Mucosa of rectum (tissue), 2 donors: ENCODE results near the gene SEZ6L.

Experiments
- H3K27ac ChIP-seq, 2 donors: one replicate each; pipeline ENCODE4 v1.7.0; 2013; ENCODE audit warnings: inconsistent platforms in 2 of 2, low read depth in 2 of 2, low read length in 2 of 2
- H3K27me3 ChIP-seq, 2 donors: one replicate each; pipeline ENCODE4 v1.7.0; 2013; ENCODE audit warnings: low read length in 2 of 2; ENCODE audit not compliant: control insufficient read depth in 2 of 2, insufficient read depth in 2 of 2
- H3K36me3 ChIP-seq, 2 donors: one replicate each; pipeline ENCODE4 v1.7.0; 2013; ENCODE audit warnings: low read length in 2 of 2; ENCODE audit not compliant: control insufficient read depth in 2 of 2, insufficient read depth in 2 of 2
- H3K4me1 ChIP-seq, 2 donors: one replicate each; pipeline ENCODE4 v1.7.0; 2013; ENCODE audit warnings: low read length in 2 of 2, mild to moderate bottlenecking in 1 of 2; ENCODE audit not compliant: control insufficient read depth in 2 of 2, insufficient read depth in 2 of 2
- H3K4me3 ChIP-seq, 2 donors: one replicate each; pipeline ENCODE4 v1.7.0; 2013; ENCODE audit warnings: low read length in 2 of 2
- H3K9ac ChIP-seq, 2 donors: one replicate each; pipeline ENCODE4 v1.7.0; 2013; ENCODE audit warnings: low read length in 2 of 2, low read depth in 1 of 2, mild to moderate bottlenecking in 1 of 2
- H3K9me3 ChIP-seq, 2 donors: one replicate each; pipeline ENCODE4 v1.7.0; 2013; ENCODE audit warnings: low read length in 2 of 2; ENCODE audit not compliant: control insufficient read depth in 2 of 2
- donor health status: healthy.
- donor health status: Normal muscosa, but diverticular disease.

The SEZ6L gene

GRCh38 chr22:26336773-26337172 lies 167.5 kb downstream of the SEZ6L start:
- Histone ChIP-seq H3K27me3 (peaks cover 8 to 14% of the 10 kb centered on the region in 2 donors), H3K4me3 (no peak overlapping the region), H3K27ac (no peak overlapping the region), H3K36me3 (no peaks in the 10 kb centered on the region), H3K9ac (no peak overlapping the region), H3K9me3 (no peaks in the 10 kb centered on the region), H3K4me1 (no peaks in the 10 kb centered on the region)

- no peaks in the 10 kb centered on the region for H3K9me3 ChIP-seq
- H3K27ac ChIP-seq, result no peak overlapping the region
- no peak overlapping the region for H3K4me3 ChIP-seq
- H3K27me3 ChIP-seq, result peaks cover 3 to 4% of the 10 kb centered on the region in 2 donors
- H3K36me3 ChIP-seq, result no peaks in the 10 kb centered on the region
- no peaks in the 10 kb centered on the region for H3K4me1 ChIP-seq
- no peak overlapping the region for H3K9ac ChIP-seq
These were observed 170.5 kb downstream of the SEZ6L start for GRCh38 chr22:26339755-26340154.

GRCh38 chr22:26342745-26343410 lies 173.6 kb downstream of the SEZ6L start:
- H3K9ac ChIP-seq, result no peak overlapping the region
- no peaks in the 10 kb centered on the region for H3K36me3 ChIP-seq
- H3K27me3 ChIP-seq, result peaks cover 0 to 4% of the 10 kb centered on the region in 2 donors
- H3K4me3 ChIP-seq, result no peak overlapping the region
- H3K4me1 ChIP-seq, result no peaks in the 10 kb centered on the region
- H3K9me3 ChIP-seq, result no peaks in the 10 kb centered on the region
- H3K27ac ChIP-seq, result no peak overlapping the region

- no peaks in the 10 kb centered on the region for H3K4me1 ChIP-seq
- no peaks in the 10 kb centered on the region for H3K36me3 ChIP-seq
- no peak overlapping the region for H3K4me3 ChIP-seq
- no peak overlapping the region for H3K9ac ChIP-seq
- no peaks in the 10 kb centered on the region for H3K27me3 ChIP-seq
- no peaks in the 10 kb centered on the region for H3K9me3 ChIP-seq
- H3K27ac ChIP-seq, result no peak overlapping the region
These were observed 176.2 kb downstream of the SEZ6L start for GRCh38 chr22:26345496-26345895.

DNA sequence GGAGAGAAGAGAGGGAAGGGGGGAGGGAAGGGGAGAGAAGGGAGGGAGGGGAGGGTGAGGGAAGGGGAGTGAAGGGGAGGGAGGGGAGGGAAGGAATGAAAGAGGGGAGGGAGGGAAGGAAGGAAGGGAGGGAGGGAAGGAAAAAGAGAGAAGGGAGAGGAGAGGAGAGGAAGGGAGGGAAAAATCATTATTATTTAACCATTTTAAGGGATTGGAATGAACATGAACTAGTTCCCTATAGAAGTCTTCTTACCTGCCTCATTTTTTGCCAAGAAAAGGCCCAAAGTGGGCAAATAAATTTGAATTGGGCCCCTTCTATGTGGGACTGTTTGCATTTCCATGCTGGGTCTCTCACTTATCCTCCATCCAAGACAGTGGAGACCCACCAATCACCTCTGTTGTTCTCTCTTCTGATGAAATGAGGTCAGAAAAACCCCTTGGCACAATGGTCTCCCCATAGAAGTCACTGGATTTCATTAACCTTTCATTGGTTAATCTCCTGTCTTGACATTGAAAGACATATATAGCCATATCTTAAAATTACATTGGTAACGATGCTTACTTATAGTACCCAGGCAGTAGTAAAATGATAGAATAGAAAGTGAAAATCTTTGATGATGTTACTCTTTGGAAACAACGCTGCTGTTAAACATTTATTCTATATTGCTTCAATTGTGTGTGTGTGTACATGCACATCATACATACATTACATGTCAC lies 179.7 kb downstream of the SEZ6L start:
- H3K36me3 ChIP-seq, result no peaks in the 10 kb centered on the region
- H3K27me3 ChIP-seq, result no peaks in the 10 kb centered on the region
- no peaks in the 10 kb centered on the region for H3K4me1 ChIP-seq
- H3K4me3 ChIP-seq, result no peak overlapping the region
- H3K27ac ChIP-seq, result no peak overlapping the region
- H3K9ac ChIP-seq, result no peak overlapping the region
- H3K9me3 ChIP-seq, result no peaks in the 10 kb centered on the region

DNA sequence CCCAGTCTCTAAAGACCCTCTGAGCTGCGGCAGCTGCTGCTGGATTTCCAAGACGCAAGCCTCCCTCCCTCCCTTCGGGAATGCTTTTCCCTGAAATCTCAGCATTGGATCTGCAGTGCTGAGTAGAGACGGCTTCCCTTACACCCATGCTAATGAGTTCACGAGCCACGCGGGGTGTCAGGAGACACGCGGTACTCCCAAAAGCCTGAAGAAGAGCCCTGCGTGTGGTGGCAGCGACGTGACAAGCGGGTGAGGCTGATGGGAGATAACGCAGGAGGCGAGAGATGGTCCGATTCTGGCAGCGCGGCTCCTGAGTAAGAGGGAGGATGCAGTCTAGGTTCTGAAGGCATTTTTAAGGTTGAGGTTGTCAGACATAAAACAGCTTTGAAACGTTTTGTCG lies 185.4 kb downstream of the SEZ6L start:
- Histone ChIP-seq H3K9ac (no peak overlapping the region), H3K27me3 (no peaks in the 10 kb centered on the region), H3K9me3 (no peaks in the 10 kb centered on the region), H3K4me1 (no peaks in the 10 kb centered on the region), H3K4me3 (no peak overlapping the region), H3K36me3 (no peaks in the 10 kb centered on the region), H3K27ac (no peak overlapping the region)

- no peaks in the 10 kb centered on the region for H3K9me3 ChIP-seq
- peaks cover 0 to 3% of the 10 kb centered on the region in 2 donors for H3K27me3 ChIP-seq
- H3K36me3 ChIP-seq, result no peaks in the 10 kb centered on the region
- no peak overlapping the region for H3K27ac ChIP-seq
- H3K4me1 ChIP-seq, result peaks cover 3 to 5% of the 10 kb centered on the region in 2 donors
- no peak overlapping the region for H3K9ac ChIP-seq
- H3K4me3 ChIP-seq, result no peak overlapping the region
These were observed 188.0 kb downstream of the SEZ6L start for GRCh38 chr22:26357281-26357680.

DNA sequence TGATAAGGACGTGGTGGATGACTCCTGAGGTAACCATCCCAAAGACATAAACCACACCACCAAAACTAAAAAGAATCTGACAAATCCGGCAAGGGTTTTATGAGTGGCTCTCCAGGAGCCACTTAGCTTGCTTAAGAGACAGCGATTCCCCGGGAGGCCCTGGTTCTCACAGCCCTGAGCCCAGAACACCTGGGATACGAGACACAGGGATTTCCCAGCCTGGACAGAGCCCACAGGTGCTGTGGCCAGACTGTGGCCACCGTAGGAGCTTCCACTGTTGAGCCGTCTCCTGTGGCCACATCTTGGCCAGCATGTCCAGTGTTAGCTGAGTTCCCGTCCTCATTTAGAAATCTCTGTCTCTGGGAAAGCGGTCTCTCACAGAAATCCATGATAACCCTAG lies 188.6 kb downstream of the SEZ6L start:
- Histone ChIP-seq H3K4me3 (no peak overlapping the region), H3K27ac (no peak overlapping the region), H3K9me3 (no peaks in the 10 kb centered on the region), H3K9ac (no peak overlapping the region), H3K4me1 (peaks cover 3 to 5% of the 10 kb centered on the region in 2 donors), H3K27me3 (peaks cover 1 to 5% of the 10 kb centered on the region in 2 donors), H3K36me3 (no peaks in the 10 kb centered on the region)

- Histone ChIP-seq H3K4me3 (no peak overlapping the region), H3K9ac (no peak overlapping the region), H3K27me3 (peaks cover 3 to 7% of the 10 kb centered on the region in 2 donors), H3K27ac (no peak overlapping the region), H3K36me3 (no peaks in the 10 kb centered on the region), H3K4me1 (peaks cover 3 to 5% of the 10 kb centered on the region in 2 donors), H3K9me3 (no peaks in the 10 kb centered on the region)
These were observed 189.9 kb downstream of the SEZ6L start for GRCh38 chr22:26359156-26359555.

- Histone ChIP-seq H3K27ac (no peak overlapping the region), H3K9me3 (no peaks in the 10 kb centered on the region), H3K4me1 (peaks cover 3 to 5% of the 10 kb centered on the region in 2 donors), H3K36me3 (no peaks in the 10 kb centered on the region), H3K4me3 (peak overlapping the region in 1 of 2 donors; percentile 14), H3K27me3 (peaks cover 3 to 7% of the 10 kb centered on the region in 2 donors), H3K9ac (peak overlapping the region in 1 of 2 donors; percentile 17)
These were observed 191.1 kb downstream of the SEZ6L start for GRCh38 chr22:26360169-26360885.
